Activated CD4-positive, alpha-beta T cell treated with anti-CD3 and anti-CD28 coated beads for 24 hours (primary cell): ENCODE results near the gene DCBLD1.

ENCODE experiments used
- DNase-seq, 2 donors: peaks; one replicate each; pipeline ENCODE4 v3.0.0-alpha.2; 2020; ENCODE audit warnings: low read depth in 2 of 2

The DCBLD1 gene

GRCh38 chr6:117558818-117559217, 76.3 kb downstream of the DCBLD1 start:
- no peak for DNase-seq

GRCh38 chr6:117559299-117559698, 76.8 kb downstream of the DCBLD1 start:
- no peak for DNase-seq

GRCh38 chr6:117561128-117561527, 78.7 kb downstream of the DCBLD1 start:
- no peak for DNase-seq

GRCh38 chr6:117564681-117565080, 82.2 kb downstream of the DCBLD1 start:
- DNase-seq = no peak

GRCh38 chr6:117568247-117568646, 85.8 kb downstream of the DCBLD1 start:
- no peak for DNase-seq

- DNase-seq = no peak
Measured at GRCh38 chr6:117568831-117569410, 86.4 kb downstream of the DCBLD1 start.

- DNase-seq = no peak
Measured at GRCh38 chr6:117573006-117573680, 90.7 kb downstream of the DCBLD1 start.

GRCh38 chr6:117574198-117574597, 91.7 kb downstream of the DCBLD1 start:
- no peak for DNase-seq

- no peak for DNase-seq
Measured at GRCh38 chr6:117585647-117586046, 103.2 kb downstream of the DCBLD1 start.

GRCh38 chr6:117590447-117590846, 108.0 kb downstream of the DCBLD1 start:
- DNase-seq = no peak

GRCh38 chr6:117591405-117591804, 108.9 kb downstream of the DCBLD1 start:
- no peak for DNase-seq

GRCh38 chr6:117592983-117593759, 110.7 kb downstream of the DCBLD1 start:
- DNase-seq = no peak

- DNase-seq = no peak
Measured at GRCh38 chr6:117595099-117595923, 112.8 kb downstream of the DCBLD1 start.

GRCh38 chr6:117597755-117598154, 115.3 kb downstream of the DCBLD1 start:
- DNase-seq = no peak
